WTC11 (cell line): Measurements from ENCODE around the gene HELZ. TPM values are rescaled to one million over a fixed set of nuclear protein-coding genes. Genes with fewer than 3 reads are reported as not detected.

Experiments
- ATAC-seq: fragments of 200-7000 bp; cut with Tn5 transposase; 2 replicates; pipeline ENCODE4 v1.10.0; 2021; ENCODE audit warnings: mild to moderate bottlenecking, moderate library complexity
- CTCF ChIA-PET: fragments of 300-600 bp; sonication (Branson Sonifier 250); formaldehyde crosslinking; loops from one replicate; lab custom pipeline; 2021; ENCODE audit warnings: antibody characterized with exemption; lab: Charles Lee
- POLR2A ChIA-PET: fragments of 350-600 bp; sonication (Branson Sonifier 250); formaldehyde crosslinking; loops from one replicate; lab custom pipeline; 2021; ENCODE audit warnings: antibody characterized with exemption; lab: Charles Lee
- DNase-seq: peaks from one replicate; pipeline ENCODE4 v3.0.0; 2021; ENCODE audit warnings: low spot score
- H3K27ac Mint-ChIP-seq: 2 replicates; pipeline ENCODE4 v1.8.0; 2021; ENCODE audit warnings: mixed read lengths
- H3K27me3 Mint-ChIP-seq: 2 replicates; pipeline ENCODE4 v1.8.0; 2021; ENCODE audit warnings: low read depth, mild to moderate bottlenecking, moderate library complexity, mixed read lengths
- H3K36me3 Mint-ChIP-seq: 2 replicates; pipeline ENCODE4 v1.8.0; 2021; ENCODE audit warnings: mixed read lengths
- H3K4me1 Mint-ChIP-seq: 2 replicates; pipeline ENCODE4 v1.8.0; 2022; ENCODE audit warnings: mixed read lengths
- H3K4me3 Mint-ChIP-seq: 2 replicates; pipeline ENCODE4 v1.8.0; 2021; ENCODE audit warnings: mild to moderate bottlenecking, moderate library complexity, mixed read lengths
- H3K9me3 Mint-ChIP-seq: 2 replicates; pipeline ENCODE4 v1.8.0; 2021; ENCODE audit warnings: mixed read lengths
- AFF4 ChIP-seq: sonication (generic); formaldehyde crosslinking; IDR thresholded peaks from 2 replicates; pipeline ENCODE4 v1.8.1; 2023; ENCODE audit warnings: mild to moderate bottlenecking, missing genetic modification reagents, borderline replicate concordance
- ATF1 ChIP-seq: sonication (generic); formaldehyde crosslinking; IDR thresholded peaks from 2 replicates; pipeline ENCODE4 v1.8.1; 2023; ENCODE audit warnings: mild to moderate bottlenecking, moderate library complexity, missing genetic modification reagents
- CREB1 ChIP-seq: sonication (generic); formaldehyde crosslinking; IDR thresholded peaks from 2 replicates; pipeline ENCODE4 v1.8.0; 2023; ENCODE audit warnings: mild to moderate bottlenecking, missing genetic modification reagents
- ESRRA ChIP-seq: sonication (generic); formaldehyde crosslinking; IDR thresholded peaks from 2 replicates; pipeline ENCODE4 v1.8.1; 2022; ENCODE audit warnings: mild to moderate bottlenecking, missing genetic modification reagents, borderline replicate concordance
- ETV6 ChIP-seq: sonication (generic); formaldehyde crosslinking; IDR thresholded peaks from 2 replicates; pipeline ENCODE4 v1.8.1; 2022; ENCODE audit warnings: mild to moderate bottlenecking, missing genetic modification reagents
- FOXK1 ChIP-seq: sonication (generic); formaldehyde crosslinking; IDR thresholded peaks from 2 replicates; pipeline ENCODE4 v1.8.0; 2022; ENCODE audit warnings: mild to moderate bottlenecking, moderate library complexity, missing genetic modification reagents
- OVOL2 ChIP-seq: fragments of 250-450 bp; sonication (Bioruptor Pico); IDR thresholded peaks from 2 replicates; pipeline ENCODE4 v1.9.0; 2021; ENCODE audit warnings: mild to moderate bottlenecking, borderline replicate concordance
- PRDM15 ChIP-seq: sonication (generic); formaldehyde crosslinking; IDR thresholded peaks from 2 replicates; pipeline ENCODE4 v1.8.0; 2022; ENCODE audit warnings: missing genetic modification reagents
- PRRX2 ChIP-seq: fragments of 250-450 bp; sonication (Bioruptor Pico); IDR thresholded peaks from 2 replicates; pipeline ENCODE4 v1.8.0; 2021; ENCODE audit warnings: mild to moderate bottlenecking
- SOX15 ChIP-seq: fragments of 250-450 bp; sonication (Bioruptor Pico); IDR thresholded peaks from 2 replicates; pipeline ENCODE4 v1.9.0; 2021; ENCODE audit warnings: mild to moderate bottlenecking
- ZNF138 ChIP-seq: sonication (generic); formaldehyde crosslinking; conservative IDR thresholded peaks from 2 replicates; pipeline ENCODE4 v1.8.1; 2022; ENCODE audit warnings: mild to moderate bottlenecking, moderate library complexity, missing genetic modification reagents
- ZNF263 ChIP-seq: sonication (generic); formaldehyde crosslinking; IDR thresholded peaks from 2 replicates; pipeline ENCODE4 v1.8.1; 2022; ENCODE audit warnings: low read depth, mild to moderate bottlenecking, moderate library complexity, missing genetic modification reagents
- total RNA-seq: library from RNA; stranded (reverse); gene quantifications from 3 replicates; pipeline ENCODE4 v1.2.3, GENCODE V29; 2021
- TF ChIP-seq, protein P1 (sequence below): fragments of 250-450 bp; sonication (Bioruptor Pico); IDR thresholded peaks from 2 replicates; pipeline ENCODE4 v1.9.0; 2021; ENCODE audit warnings: mild to moderate bottlenecking
- TF ChIP-seq, protein P2 (sequence below): sonication (generic); formaldehyde crosslinking; IDR thresholded peaks from 2 replicates; pipeline ENCODE4 v1.8.1; 2022; ENCODE audit warnings: mild to moderate bottlenecking, moderate library complexity, missing genetic modification reagents
- TF ChIP-seq, protein P3 (sequence below): fragments of 250-450 bp; sonication (Bioruptor Pico); IDR thresholded peaks from 2 replicates; pipeline ENCODE4 v2.1.2; 2022; ENCODE audit warnings: mild to moderate bottlenecking, moderate library complexity
- TF ChIP-seq, protein P4 (sequence below): sonication (generic); formaldehyde crosslinking; IDR thresholded peaks from 2 replicates; pipeline ENCODE4 v1.8.1; 2022; ENCODE audit warnings: low read depth, mild to moderate bottlenecking, moderate library complexity, missing genetic modification reagents, borderline replicate concordance

HELZ gene
- total RNA-seq, 1 experiment from 2014 or later, result 49.1 TPM

DNA sequence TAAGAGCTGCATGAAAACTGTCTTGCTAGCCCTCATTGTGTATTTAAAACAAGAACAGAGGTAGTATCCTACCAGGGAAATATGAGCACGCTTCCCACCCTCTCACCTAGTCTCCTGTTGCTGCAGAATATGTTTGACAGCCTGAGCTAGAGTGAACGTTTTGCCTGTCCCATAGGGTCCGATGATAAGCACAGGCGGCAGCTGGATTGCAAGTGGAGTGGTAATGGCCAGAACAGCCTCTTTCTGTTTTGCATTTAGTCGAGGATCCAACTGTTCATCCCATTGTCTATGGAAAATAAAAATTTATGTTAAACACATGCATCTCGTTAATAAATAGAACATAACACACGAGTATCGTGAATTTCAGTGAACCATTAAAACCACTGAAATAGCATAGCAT, 84.2 kb downstream of the HELZ start (continued):
- TF ChIP-seq OVOL2 (no peak), ETV6 (CRISPR knock-in tag) (no peak), PRDM15 (CRISPR knock-in tag) (no peak), ZNF138 (CRISPR knock-in tag) (no peak), AFF4 (CRISPR knock-in tag) (no peak), FOXK1 (CRISPR knock-in tag) (no peak), ATF1 (no peak), ZNF263 (CRISPR knock-in tag) (no peak), SOX15 (CRISPR knock-in tag) (no peak), PRRX2 (CRISPR knock-in tag) (no peak)
- TF ChIP-seq, protein P1, sequence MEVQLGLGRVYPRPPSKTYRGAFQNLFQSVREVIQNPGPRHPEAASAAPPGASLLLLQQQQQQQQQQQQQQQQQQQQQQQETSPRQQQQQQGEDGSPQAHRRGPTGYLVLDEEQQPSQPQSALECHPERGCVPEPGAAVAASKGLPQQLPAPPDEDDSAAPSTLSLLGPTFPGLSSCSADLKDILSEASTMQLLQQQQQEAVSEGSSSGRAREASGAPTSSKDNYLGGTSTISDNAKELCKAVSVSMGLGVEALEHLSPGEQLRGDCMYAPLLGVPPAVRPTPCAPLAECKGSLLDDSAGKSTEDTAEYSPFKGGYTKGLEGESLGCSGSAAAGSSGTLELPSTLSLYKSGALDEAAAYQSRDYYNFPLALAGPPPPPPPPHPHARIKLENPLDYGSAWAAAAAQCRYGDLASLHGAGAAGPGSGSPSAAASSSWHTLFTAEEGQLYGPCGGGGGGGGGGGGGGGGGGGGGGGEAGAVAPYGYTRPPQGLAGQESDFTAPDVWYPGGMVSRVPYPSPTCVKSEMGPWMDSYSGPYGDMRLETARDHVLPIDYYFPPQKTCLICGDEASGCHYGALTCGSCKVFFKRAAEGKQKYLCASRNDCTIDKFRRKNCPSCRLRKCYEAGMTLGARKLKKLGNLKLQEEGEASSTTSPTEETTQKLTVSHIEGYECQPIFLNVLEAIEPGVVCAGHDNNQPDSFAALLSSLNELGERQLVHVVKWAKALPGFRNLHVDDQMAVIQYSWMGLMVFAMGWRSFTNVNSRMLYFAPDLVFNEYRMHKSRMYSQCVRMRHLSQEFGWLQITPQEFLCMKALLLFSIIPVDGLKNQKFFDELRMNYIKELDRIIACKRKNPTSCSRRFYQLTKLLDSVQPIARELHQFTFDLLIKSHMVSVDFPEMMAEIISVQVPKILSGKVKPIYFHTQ (CRISPR knock-in tag), result no peak
- TF ChIP-seq, protein P2, sequence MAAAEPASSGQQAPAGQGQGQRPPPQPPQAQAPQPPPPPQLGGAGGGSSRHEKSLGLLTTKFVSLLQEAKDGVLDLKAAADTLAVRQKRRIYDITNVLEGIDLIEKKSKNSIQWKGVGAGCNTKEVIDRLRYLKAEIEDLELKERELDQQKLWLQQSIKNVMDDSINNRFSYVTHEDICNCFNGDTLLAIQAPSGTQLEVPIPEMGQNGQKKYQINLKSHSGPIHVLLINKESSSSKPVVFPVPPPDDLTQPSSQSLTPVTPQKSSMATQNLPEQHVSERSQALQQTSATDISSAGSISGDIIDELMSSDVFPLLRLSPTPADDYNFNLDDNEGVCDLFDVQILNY, result no peak

DNA sequence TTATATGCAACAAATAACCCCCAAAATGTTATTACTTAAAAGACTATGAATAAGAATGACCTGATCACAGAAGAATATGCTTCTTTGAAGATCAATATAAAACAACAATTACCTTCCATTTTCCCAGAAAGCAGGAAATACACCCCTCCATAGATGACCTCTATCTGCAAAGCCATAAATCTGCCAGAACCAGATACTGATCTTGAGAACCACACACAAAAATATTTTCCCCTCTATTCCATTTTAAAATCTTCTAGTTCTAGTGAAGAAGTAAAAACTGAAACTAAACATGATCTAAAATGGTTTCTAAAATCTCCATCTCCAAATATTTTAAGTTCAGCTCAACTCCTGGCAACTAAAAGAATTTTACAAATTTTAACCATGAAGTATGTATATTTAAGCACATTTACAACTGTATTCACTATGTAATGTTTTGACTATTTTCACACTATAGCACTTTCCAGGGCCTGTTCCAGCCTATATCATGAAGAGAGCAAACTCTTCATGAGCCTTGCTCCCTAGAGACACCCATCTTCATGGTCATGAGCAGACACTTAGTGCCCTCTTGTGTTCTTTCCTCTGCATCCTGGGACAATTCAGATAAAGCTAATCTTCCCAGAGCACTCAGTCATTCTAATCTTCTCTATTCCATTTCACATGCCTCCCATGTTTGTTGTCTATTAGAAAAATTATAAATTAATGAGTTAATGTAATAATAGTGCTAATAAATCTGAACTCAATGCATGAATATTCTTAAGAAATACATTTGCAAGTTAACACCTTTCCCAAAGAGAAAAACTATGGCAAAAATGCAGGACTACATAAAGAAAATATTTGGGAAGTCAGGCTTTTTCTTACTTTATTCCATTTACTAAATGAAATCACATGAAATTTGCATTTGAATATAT, 87.0 kb downstream of the HELZ start:
- Mint-ChIP-seq H3K36me3 (peaks cover 15% of the 10 kb centered on the region), H3K4me3 (no peak overlapping the region), H3K9me3 (no peaks in the 10 kb centered on the region; the same call in 1 of the 2 replicates), H3K4me1 (peaks cover 14% of the 10 kb centered on the region), H3K27me3 (no peaks in the 10 kb centered on the region), H3K27ac (no peak overlapping the region)
- CTCF ChIA-PET, result interaction anchor here (0.5 to 3.0 kb wide), 16 partner anchors 9 to 430 kb away, joined by 3 to 16 read pairs (median 4); no protein-coding TSS in a partner anchor
- ATAC-seq, result peak; percentile 69; the same call in 1 of the 2 replicates
- no peak for DNase-seq
- POLR2A ChIA-PET, result no interaction called here
- no peak for TF ChIP-seq OVOL2
- no peak for TF ChIP-seq ESRRA (CRISPR knock-in tag)
- TF ChIP-seq, protein P3, sequence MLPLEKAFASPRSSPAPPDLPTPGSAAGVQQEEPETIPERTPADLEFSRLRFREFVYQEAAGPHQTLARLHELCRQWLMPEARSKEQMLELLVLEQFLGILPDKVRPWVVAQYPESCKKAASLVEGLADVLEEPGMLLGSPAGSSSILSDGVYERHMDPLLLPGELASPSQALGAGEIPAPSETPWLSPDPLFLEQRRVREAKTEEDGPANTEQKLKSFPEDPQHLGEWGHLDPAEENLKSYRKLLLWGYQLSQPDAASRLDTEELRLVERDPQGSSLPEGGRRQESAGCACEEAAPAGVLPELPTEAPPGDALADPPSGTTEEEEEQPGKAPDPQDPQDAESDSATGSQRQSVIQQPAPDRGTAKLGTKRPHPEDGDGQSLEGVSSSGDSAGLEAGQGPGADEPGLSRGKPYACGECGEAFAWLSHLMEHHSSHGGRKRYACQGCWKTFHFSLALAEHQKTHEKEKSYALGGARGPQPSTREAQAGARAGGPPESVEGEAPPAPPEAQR (CRISPR knock-in tag), result no peak
- TF ChIP-seq, protein P1 (CRISPR knock-in tag), result no peak
- TF ChIP-seq FOXK1 (CRISPR knock-in tag), result no peak
- no peak for TF ChIP-seq CREB1 (CRISPR knock-in tag)
- TF ChIP-seq, protein P4, sequence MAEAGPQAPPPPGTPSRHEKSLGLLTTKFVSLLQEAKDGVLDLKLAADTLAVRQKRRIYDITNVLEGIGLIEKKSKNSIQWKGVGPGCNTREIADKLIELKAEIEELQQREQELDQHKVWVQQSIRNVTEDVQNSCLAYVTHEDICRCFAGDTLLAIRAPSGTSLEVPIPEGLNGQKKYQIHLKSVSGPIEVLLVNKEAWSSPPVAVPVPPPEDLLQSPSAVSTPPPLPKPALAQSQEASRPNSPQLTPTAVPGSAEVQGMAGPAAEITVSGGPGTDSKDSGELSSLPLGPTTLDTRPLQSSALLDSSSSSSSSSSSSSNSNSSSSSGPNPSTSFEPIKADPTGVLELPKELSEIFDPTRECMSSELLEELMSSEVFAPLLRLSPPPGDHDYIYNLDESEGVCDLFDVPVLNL (CRISPR knock-in tag), result no peak
